ENCODE measurements around the gene HRNR.
A peak's percentile ranks its signal among the peaks of the same experiment; 100 is the strongest.
"Not testable (repeated sequence)": the region's sequence is repeated elsewhere in the genome, so short reads cannot be mapped to it uniquely, and the experiment has no call there.

HRNR gene

DNA sequence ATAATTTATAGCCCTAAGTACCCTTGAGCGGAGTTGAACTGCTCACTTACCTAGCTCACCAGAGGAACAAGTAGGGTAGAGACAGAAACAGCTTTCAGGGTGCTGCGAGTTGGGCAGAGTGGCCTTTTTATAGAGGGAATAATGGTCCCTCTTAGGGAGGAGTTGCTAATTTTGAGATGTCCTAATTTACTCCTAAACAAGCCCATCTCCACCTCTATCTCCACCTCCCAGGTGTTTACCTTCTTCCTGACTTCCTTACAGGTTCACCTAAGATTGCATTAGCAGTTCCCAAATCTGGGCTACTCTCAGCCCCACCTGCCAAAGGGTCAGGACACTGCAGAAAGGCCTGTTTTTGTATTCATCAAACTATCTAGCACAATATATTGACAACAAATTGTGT, at the start of gene HRNR:
HRNR (minus strand) TSS at position 101 of the 400 bp plus-strand sequence. CDS start 940 bp downstream, outside the sequence.
- DNase-seq, result no peak

DNA sequence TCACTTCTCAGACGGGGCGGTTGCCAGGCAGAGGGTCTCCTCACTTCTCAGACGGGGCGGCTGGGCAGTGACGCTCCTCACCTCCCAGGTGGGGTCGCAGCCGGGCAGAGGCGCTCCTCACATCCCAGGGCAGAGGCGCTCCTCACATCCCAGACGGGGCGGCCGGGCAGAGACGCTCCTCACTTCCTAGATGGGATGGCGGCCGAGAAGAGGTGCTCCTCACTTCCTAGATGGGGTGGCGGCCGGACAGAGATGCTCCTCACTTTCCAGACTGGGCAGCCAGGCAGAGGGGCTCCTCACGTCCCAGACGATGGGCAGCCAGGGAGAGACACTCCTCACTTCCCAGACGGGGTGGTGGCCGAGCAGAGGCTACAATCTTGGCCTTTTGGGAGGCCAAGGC, 32.4 kb upstream of the HRNR start:
- DNase-seq, result not testable (repeated sequence)

DNA sequence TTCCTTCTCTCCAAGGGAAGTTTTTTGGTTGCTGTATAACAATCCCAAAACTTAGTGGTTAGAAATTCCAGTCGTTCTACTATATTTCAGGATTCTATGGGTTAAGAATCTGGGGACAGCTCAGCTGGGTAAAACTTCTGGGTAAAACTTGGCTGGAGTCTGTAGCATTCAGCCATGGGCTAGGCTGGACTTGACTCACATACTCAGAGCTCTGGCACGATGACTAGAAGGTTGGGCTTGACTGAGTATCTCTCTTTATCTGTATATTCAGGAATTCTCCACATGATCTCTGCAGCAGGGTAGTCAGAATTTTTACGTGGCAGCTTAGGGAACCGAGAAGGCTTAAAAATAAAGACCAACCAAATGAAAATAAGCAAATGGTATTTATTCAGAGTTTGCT, 28.2 kb upstream of the HRNR start:
- no peak for DNase-seq

DNA sequence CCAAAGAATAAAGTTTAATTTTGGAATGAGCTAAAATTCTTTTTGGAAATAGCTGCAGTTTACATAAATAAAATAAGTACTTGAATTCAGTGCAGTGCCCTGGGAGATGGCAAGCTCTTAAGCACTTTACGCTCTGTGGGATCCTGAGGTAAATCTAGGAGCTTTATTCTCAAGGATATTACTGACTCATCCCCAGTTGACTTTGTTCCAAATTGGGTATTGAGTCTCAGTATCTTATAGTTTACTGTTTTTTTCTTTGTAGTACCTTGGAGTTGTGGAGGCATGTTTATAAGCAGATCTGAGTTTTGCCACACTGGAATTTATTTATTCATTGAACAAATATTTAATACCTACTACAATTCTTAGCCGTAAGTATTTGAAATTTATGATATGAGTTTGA, 27.4 kb upstream of the HRNR start:
- no peak for DNase-seq

DNA sequence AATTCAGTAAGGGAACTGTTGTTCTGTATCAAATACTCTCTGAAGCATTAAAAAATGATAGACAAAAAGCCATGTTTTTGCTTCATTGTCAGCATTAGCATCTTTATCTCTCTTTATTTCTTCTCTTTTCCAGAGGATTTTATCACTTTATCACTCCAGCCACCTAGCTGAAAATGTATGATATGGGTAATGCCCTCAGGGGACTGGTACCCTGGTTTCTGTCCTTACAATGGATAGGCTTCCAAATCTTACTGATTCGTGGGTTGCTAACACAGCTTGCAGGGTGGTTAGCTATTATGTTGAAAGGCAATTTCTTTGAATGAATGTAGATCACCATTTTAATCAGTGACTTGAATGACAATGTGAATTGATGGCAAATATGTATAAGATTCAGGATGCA, 23.3 kb upstream of the HRNR start:
- no peak for DNase-seq

DNA sequence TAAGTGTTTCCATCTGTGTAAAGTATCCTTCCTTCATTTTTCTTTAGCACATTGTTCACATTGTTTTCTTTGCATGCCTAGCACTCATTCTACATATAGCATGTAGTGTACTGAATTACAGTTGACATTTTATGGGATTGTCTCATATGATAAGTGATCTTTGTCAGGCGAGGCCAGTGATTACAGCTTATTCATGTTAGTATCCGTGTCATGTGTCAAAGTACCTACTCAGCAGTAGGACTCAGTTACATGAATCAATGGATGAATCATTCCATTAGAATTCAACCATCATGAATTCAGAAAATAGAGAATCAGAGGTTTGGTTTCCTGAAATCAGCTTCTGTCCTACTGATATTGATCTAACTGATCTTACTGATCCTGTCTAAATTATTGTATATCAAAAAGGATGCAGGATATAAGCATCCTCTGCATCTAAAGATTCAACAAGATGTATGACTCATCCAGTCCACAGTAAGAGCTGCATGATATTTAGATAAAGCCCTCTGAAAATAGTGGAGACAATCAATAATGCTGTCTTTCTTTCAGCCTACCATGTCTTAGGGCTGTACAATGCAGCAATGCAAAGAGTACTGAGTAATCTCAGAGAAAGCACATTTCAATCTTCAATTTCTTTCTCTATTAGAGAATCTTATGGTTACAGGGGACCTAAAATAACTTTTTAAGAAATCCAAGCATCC, 20.7 kb upstream of the HRNR start:
- no peak for DNase-seq

DNA sequence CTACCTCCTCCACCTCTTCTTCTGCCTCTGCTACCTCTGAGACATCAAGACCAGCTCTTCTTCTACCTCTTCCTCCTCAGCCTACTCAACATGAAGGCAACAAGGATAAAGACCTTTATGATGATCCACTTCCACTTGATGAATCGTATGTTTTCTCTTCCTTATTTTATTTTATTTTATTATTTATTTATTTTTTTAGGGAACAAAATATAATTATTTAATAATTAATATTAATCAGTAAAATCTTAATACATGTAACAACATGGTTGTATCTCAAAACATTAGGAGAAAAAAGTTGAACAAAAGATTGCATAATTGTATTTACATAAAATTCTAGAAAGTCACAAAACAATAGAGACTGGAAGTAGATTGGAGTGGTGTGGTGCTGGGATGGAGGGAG, 13.1 kb upstream of the HRNR start:
- no peak for DNase-seq

DNA sequence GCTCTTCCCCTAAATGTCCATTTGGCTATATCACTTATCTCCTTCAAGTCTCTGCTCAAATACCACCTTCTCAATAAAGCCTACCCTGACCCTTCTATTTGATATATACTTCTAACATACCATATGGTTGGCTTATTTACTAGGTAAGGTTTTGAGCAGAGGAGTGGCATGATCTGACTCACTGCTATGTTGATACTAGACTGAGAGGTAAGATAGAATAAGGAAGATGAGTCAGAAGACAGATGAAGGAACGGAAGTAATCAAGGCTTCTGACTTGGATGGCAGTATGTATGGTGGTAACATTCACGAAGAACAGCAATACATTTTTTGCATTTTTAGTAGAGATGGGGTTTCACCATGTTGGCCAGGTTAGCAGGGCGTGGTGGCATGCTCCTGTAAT, 4.8 kb upstream of the HRNR start:
- DNase-seq, result no peak

DNA sequence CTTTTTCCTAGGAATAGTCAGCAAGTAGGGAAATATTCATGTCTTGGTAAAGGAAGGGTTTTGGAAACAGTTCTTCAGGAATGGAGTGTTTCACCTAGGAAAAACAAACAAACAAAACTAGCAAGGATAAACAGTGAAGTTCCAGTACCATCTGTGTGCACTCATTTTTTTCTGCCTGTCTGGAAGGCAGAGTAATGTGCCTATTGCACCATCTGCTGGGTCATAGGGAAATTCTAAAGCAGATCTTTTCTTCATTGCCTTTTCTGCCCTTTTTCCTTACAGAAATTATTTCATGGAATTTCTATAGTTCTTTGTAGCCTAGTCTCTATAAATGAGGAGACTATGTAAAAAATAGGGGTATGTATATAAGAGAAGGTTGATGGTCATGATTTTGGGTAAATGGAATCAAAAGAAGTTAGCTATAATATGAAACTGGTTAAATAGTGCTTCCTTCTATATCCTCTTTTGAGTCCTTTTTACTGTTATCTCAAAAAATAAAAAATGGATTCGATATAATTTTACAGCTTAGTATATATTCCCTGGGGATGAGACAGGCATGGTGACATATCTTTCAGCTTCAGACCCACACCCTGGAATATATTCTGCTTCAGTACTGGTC, 3.4 kb upstream of the HRNR start:
- DNase-seq, result no peak

DNA sequence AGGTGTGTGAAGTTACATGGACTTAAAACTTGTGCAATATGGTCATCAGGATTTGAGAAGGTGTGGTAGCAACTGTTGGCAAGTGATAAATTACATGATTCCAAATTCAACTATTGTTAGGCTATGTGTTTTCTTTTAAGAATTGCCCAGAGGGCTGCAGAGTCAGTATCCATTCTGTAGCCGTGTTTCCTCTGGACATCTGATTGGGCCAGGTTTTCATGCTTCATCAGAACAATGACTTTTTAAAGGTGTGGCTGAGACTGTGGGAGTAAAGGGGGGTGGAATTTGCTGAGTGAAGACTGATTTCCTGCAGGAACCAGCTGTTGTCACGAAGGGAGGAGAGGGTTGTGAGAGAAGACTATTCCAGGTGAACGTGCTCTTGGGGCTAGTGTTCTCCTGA, 1.7 kb upstream of the HRNR start:
- DNase-seq, result no peak

DNA sequence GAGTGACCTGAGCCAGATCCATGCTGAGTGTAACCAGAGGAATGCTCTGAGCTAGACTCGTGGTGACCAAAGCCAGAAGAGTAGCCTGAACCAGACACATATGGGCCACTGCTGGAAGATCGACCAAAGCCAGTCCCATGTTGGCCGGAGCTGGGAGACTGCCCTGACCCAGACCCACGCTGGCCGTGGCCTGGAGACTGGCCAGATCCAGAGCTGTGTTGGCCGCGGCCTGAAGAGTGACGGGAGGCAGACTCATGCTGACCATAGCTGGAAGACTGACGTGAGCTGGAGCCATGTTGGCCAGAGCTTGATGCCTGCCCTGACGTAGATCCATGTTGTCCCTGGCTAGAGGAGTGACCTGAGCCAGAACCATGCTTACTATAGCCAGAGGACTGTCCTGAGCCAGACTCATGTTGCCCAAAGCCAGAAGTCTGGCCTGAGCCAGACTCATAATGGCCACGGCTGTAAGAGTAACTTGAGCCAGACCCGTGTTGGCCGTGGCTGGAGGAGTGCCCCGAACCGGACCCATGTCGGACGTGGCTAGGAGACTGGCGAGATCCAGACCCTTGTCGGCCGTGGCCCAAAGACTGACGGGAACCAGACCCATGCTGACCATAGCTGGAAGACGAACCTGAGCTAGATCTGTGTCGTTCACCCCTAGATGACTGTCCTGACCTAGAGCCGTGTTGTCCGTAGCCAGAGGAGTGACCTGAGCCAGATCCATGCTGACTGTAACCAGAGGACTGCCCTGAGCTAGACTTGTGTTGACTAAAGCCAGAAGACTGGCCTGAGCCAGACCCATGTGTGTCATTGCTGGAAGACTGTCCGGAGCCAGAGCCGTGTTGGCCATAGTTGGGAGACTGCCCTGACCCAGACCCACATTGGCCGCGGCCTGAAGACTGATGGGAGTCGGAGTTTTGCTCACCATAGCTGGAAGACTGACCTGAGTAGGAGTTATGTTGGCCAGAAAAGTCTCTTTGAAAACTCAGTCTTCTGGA, 3.5 kb downstream of the HRNR start:
- DNase-seq, result no peak

DNA sequence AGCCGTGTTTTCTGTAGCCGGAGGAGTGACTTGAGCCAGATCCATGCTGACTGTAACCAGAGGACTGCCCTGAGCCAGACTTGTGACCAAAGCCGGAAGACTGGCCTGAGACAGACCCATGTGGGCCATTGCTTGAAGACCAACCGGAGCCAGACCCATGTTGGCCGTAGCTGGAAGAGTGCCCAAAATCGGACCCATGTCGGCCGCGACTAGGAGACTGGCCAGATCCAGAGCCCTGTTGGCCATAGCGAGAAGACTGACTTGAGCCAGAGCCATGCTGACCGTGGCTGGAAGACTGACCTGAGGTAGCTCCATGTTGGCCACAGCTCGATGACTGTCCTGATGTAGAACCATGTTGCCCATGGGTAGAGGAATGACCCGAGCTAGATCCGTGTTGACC, 4.6 kb downstream of the HRNR start:
- not testable (repeated sequence) for DNase-seq

DNA sequence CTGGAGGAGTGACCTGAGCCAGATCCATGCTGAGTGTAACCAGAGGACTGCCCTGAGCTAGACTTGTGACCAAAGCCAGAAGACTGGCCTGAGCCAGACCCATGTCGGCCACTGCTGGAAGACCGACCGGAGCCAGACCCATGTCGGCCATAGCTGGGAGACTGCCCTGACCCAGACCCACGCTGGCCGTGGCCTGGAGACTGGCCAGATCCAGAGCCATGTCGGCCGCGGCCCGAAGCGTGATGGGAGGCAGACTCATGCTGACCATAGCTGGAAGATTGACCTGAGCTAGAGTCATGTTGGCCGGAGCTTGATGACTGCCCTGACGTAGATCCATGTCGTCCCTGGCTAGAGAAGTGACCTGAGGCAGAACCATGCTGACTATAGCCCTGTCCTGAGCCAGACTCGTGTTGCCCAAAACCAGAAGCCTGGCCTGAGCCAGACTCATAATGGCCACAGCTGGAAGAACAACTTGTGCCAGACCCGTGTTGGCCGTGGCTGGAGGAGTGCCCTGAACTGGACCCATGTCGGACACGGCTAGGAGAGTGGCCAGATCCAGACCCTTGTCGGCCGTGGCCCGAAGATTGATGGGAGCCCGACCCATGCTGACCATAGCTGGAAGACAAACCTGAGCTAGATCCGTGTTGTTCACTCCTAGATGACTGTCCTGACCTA, 5.1 kb downstream of the HRNR start:
- DNase-seq, result no peak

DNA sequence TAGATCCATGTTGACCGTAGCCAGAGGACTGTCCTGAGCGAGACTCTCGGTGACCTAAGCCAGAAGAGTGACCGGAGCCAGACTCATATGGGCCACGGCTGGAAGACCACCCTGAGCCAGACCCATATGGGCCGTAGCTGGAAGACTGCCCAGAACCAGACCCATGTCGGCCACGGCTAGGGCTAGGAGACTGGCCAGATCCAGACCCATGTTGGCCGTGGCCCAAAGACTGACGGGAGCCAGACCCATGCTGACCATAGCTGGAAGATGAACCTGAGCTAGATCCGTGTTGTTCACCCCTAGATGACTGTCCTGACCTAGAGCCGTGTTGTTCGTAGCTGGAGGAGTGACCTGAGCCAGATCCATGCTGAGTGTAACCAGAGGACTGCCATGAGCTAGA, 8.4 kb downstream of the HRNR start:
- DNase-seq, result not testable (repeated sequence)

DNA sequence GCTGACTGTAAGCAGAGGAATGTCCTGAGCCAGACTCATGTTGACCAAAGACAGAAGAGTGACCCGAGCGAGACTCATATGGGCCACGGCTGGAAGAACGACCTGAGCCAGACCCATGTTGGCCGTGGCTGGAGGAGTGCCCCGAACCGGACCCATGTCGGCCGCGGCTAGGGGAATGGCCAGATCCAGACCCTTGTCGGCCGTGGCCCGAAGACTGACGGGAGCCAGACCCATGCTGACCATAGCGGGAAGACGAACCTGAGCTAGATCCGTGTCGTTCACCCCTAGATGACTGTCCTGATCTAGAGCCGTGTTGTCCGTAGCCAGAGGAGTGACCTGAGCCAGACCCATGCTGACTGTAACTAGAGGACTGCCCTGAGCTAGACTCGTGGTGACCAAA, 9.1 kb downstream of the HRNR start:
- not testable (repeated sequence) for DNase-seq

DNA sequence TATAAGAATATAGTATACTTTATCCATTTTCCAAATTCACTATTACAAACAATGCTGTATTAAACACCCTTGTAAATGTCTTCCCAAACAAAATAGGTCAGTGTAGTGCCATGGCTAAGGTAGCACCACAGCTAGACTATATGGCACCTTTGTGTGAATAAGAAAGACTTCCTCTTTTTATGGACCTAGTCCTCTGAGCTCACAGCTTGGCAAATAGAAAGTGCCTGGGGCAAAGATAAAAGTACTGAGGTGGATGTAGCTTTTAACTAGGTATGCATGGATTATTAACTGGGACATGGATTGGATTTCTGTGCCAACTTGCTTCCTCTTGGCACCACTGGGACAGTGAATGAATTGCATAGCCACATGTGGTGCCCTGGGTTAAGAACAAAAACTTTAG, 25.0 kb downstream of the HRNR start:
- DNase-seq, result no peak

DNA sequence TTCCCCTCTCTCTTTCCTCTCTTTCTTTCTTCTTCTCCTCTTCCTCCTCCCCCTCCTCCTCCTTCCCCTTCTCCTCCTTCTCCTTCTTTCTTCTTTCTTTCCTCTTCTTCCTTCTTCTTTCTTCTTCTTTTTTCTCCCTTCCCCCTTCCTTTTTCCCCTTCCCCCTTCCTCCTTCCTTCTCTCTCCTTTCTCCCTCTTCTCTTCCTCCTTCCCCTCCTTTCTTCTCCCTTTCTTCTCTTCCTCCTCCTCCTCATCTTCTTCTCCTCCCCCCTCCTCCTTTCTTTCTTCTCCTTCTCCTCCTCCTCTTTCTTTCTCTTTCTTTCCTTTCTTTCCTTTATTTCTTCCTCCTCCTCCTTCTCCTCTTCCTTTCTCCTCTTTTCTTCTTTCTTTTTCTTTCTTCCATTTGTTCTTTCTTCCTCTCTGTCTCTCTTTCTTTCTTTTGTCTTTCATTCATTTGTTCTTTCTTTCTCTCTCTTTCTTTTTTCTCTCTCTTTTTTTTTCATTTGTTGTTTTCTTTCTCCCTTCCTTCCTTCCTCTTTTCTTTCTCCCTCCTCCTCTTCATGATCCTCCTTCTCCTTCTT, 26.5 kb downstream of the HRNR start:
- DNase-seq, result no peak

DNA sequence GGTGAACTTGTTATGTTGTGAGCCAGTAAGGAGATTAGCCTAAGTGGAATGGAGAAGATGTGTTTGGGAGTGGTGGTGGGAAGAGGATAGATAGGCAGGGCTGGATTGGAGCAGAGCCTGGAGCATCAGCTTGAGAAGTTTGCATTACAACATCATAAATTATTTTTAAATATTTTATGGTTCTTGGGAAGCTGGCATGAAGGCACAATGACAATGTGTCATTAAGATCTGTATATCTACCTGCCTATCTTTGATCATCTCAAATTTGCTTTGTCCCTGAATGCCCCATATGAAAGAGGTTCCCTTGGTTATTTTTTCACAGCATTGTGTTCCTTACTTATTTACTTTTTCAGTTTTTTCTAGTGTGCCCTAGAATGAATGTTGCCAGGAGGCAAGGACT, 32.3 kb downstream of the HRNR start:
- no peak for DNase-seq

DNA sequence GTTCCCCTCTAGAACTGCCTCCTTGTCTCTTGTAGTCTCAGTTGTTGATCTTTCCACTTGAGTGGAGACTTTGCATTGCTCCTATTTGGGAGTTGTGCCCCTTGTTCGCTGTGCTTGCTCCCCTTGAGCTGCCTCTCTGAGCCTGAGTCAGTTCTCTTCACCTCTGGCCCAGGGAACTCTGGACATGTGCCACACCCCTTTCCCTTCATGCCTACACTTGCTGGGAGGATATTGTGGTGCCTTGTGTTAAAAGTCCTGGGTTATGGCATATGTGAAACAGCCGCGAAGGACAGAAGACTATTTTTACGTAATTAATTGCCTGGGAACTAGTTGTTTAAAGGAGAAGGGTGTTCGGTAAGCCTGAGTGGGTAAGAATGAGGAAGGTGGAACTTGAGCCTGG, 32.7 kb downstream of the HRNR start:
- DNase-seq, result no peak

DNA sequence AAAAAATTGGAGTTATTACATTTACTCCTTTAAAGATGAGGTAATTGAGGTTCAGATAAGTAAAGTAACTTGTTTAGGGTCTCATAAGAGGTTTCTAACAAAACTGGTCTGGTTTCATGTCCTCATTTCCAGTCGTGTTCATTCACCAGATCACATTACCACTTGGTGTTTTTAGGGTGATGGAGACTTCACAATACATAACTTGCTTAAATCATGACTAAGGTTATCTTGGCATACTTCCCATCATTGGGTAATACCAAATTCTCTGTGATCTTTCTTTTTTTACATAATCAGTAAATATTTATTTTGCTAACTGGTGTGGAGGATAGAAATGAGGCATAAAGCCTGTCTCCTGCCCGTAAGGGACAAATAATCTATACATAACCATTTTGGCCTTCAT, 33.4 kb downstream of the HRNR start:
- DNase-seq, result no peak

DNA sequence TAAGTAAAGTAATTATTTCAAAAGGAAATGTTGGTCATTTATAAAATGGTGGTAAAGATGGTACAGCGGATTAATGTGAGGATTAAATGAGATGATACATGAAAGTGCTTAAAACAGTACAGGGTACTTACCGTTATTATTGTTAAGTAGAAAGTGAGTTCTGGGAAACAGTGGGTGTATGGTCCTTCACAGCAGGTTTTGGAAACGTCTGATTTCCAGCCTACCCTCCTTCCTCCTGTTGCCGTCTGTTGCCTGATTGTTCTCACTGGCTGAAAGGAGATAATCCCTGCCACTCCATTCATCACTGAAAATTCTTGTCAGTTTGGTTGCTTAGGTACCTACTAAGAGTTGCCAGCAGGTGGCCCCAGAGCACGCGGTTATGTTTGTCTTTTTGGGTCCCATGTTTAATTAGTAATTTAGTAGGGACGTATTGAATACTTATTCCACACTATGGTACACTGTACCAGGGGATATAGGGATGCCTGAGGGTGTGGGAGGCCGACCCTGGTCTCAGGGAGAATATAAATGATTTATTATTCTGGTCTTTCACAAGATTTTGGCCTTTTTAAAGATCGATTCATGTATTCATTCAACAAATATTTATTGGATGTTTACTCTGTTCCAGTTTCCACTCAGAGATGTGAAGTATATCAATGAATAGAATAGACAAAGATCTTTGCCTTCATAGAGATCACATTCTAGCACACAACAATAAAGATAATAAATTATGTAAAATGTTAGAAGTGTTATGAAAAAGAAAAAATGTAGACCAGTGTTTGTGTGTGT, 34.1 kb downstream of the HRNR start:
- peak; percentile 74 for DNase-seq
